Measurements from ENCODE around the gene B4GALT2. TPM values are rescaled to one million over a fixed set of nuclear protein-coding genes. Genes with fewer than 3 reads are reported as not detected.

Gene B4GALT2
- total RNA-seq, 1 donor from 2014 or later = 23.7 TPM

DNA sequence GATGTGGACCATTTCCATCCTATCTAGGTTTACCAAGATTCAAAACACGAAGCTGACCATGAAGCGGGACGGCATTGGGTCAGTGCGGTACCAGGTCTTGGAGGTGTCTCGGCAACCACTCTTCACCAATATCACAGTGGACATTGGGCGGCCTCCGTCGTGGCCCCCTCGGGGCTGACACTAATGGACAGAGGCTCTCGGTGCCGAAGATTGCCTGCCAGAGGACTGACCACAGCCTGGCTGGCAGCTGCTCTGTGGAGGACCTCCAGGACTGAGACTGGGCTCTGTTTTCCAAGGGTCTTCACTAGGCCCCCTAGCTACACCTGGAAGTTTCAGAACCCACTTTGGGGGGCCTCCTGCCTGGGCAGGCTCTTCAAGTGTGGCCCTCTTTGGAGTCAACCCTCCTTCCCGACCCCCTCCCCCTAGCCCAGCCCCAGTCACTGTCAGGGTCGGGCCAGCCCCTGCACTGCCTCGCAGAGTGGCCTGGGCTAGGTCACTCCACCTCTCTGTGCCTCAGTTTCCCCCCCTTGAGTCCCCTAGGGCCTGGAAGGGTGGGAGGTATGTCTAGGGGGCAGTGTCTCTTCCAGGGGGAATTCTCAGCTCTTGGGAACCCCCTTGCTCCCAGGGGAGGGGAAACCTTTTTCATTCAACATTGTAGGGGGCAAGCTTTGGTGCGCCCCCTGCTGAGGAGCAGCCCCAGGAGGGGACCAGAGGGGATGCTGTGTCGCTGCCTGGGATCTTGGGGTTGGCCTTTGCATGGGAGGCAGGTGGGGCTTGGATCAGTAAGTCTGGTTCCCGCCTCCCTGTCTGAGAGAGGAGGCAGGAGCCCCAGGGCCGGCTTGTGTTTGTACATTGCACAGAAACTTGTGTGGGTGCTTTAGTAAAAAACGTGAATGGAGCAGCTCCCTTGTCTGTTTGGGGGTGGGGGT is 11.5 kb downstream of the B4GALT2 start:
- H3K36me3 Mint-ChIP-seq = peaks cover 8% of the 10 kb centered on the region
- H3K27ac Mint-ChIP-seq = no peak overlapping the region
- no peaks in the 10 kb centered on the region for H3K9me3 Mint-ChIP-seq
- Histone ChIP-seq H3K27me3 (no peaks in the 10 kb centered on the region), H4K20me1 (ENCODE audit: low read depth) (peaks cover 11% of the 10 kb centered on the region), H2AFZ (replicated peaks) (no peak overlapping the region), H3K27ac (no peak overlapping the region), H3K9ac (no peak overlapping the region), H3K9me3 (ENCODE audit: low read depth) (no peaks in the 10 kb centered on the region), H3K4me3 (peak overlapping the region; percentile 58), H3K36me3 (no peaks in the 10 kb centered on the region), H3K4me1 (no peaks in the 10 kb centered on the region), H3K79me2 (ENCODE audit: low read depth) (no peaks in the 10 kb centered on the region), H3K4me2 (peak overlapping the region; percentile 80), H3F3A (ENCODE audit: low read depth) (peaks cover 24% of the 10 kb centered on the region)
- TF ChIP-seq, protein P1, sequence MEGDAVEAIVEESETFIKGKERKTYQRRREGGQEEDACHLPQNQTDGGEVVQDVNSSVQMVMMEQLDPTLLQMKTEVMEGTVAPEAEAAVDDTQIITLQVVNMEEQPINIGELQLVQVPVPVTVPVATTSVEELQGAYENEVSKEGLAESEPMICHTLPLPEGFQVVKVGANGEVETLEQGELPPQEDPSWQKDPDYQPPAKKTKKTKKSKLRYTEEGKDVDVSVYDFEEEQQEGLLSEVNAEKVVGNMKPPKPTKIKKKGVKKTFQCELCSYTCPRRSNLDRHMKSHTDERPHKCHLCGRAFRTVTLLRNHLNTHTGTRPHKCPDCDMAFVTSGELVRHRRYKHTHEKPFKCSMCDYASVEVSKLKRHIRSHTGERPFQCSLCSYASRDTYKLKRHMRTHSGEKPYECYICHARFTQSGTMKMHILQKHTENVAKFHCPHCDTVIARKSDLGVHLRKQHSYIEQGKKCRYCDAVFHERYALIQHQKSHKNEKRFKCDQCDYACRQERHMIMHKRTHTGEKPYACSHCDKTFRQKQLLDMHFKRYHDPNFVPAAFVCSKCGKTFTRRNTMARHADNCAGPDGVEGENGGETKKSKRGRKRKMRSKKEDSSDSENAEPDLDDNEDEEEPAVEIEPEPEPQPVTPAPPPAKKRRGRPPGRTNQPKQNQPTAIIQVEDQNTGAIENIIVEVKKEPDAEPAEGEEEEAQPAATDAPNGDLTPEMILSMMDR (IDR thresholded peaks at IDR 0.05) = no peak
- TF ChIP-seq EZH2phosphoT487 (IDR thresholded peaks at IDR 0.05) (no peak), EZH2 (IDR thresholded peaks at IDR 0.05) (no peak)
- H3K4me1 Mint-ChIP-seq = peaks cover 6% of the 10 kb centered on the region
- no peak for DNase-seq (ENCODE audit: low spot score)
- peak overlapping the region; percentile 90 for H3K4me3 Mint-ChIP-seq
- H3K27me3 Mint-ChIP-seq (ENCODE audit: insufficient read depth, low read depth) = peaks cover 4% of the 10 kb centered on the region

DNA sequence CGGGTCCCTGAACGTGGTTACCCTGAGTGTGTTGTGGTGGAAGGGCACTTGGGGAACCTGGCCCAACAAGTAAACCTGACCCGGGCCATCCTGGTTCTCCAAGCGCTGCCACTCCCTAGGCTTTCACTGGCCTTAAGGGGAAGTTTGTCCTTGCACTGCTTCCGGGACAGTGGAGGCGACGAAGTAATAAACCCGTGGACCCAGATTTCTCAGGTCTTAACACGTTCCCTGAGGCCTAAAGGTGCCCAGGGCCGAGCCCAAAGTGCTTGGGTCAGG is 12.1 kb downstream of the B4GALT2 start:
- H2AFZ ChIP-seq (replicated peaks) = peak overlapping the region; percentile 60
- no peaks in the 10 kb centered on the region for H3K27me3 ChIP-seq
- no peak overlapping the region for H3K27ac Mint-ChIP-seq
- H4K20me1 ChIP-seq (ENCODE audit: low read depth) = peaks cover 16% of the 10 kb centered on the region
- peak overlapping the region; percentile 58 for H3K4me3 ChIP-seq
- H3K79me2 ChIP-seq (ENCODE audit: low read depth) = no peaks in the 10 kb centered on the region
- H3K9me3 ChIP-seq (ENCODE audit: low read depth) = no peaks in the 10 kb centered on the region
- no peak overlapping the region for H3K9ac ChIP-seq
- peaks cover 24% of the 10 kb centered on the region for H3F3A ChIP-seq (ENCODE audit: low read depth)
- DNase-seq (ENCODE audit: low spot score) = no peak
- H3K9me3 Mint-ChIP-seq = no peaks in the 10 kb centered on the region
- H3K27ac ChIP-seq = no peak overlapping the region
- peak overlapping the region; percentile 80 for H3K4me2 ChIP-seq
- TF ChIP-seq, protein P1 (IDR thresholded peaks at IDR 0.05) = no peak
- TF ChIP-seq EZH2 (IDR thresholded peaks at IDR 0.05) = no peak
- TF ChIP-seq EZH2phosphoT487 (IDR thresholded peaks at IDR 0.05) = no peak
- H3K27me3 Mint-ChIP-seq (ENCODE audit: insufficient read depth, low read depth) = peaks cover 4% of the 10 kb centered on the region
- H3K4me3 Mint-ChIP-seq = peak overlapping the region; percentile 90
- H3K36me3 ChIP-seq = no peaks in the 10 kb centered on the region
- H3K4me1 ChIP-seq = peaks cover 4% of the 10 kb centered on the region
- H3K4me1 Mint-ChIP-seq = peaks cover 12% of the 10 kb centered on the region
- peaks cover 3% of the 10 kb centered on the region for H3K36me3 Mint-ChIP-seq

DNA sequence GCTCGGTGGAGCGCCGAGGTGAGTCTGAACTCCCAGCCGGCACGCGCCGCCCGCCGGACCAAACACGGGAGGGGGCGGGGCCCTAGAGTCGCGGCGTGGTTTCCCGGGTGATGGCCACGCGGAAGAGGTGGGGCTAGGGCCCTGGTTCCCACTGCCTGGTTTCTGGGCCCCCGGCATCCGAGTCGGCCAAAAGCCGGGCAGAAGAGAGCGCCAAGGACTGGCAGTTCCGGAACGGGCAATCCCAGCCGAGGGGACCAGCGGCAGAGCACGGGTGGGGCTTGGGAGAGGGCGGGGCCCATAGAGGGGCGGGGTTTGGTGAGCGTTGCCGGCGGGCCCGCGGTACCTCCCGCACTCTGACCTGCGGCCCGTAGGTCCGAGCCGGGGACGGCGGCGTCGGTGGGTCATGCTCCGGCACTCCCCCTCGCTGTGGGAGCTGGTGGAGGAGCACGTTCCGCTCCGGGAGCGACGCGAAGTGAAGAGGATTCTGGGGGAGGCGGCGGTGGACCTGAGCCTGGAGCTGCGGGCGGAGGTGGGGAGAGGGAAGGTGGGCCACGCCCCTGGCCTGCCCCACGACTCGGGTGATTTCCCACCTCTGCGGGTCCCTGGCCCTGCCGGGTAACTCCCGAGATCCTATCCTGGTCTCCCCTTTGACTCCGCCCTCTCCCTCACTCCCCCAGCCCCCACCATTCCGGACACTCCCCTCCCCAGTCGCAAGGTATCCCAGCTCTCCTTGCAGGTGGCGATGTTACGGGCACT is 12.6 kb downstream of the B4GALT2 start, which contains the start of gene CCDC24:
Gene CCDC24 (plus strand): TSS at position 124 of the 756 bp plus-strand sequence. CDS start 280 bp downstream, at position 404.
- H3K27me3 Mint-ChIP-seq (ENCODE audit: insufficient read depth, low read depth) = peaks cover 4% of the 10 kb centered on the region
- Histone ChIP-seq H2AFZ (replicated peaks) (peak within 1 kb of the TSS; percentile 60), H3K79me2 (ENCODE audit: low read depth) (no peaks in the 10 kb centered on the region), H3K27ac (no peak within 1 kb of the TSS), H3K4me3 (peak within 1 kb of the TSS; percentile 58), H3K4me1 (peaks cover 9% of the 10 kb centered on the region), H4K20me1 (ENCODE audit: low read depth) (peaks cover 21% of the 10 kb centered on the region), H3K9ac (no peak within 1 kb of the TSS), H3F3A (ENCODE audit: low read depth) (peaks cover 29% of the 10 kb centered on the region), H3K4me2 (peak within 1 kb of the TSS; percentile 80), H3K9me3 (ENCODE audit: low read depth) (no peaks in the 10 kb centered on the region), H3K36me3 (no peaks in the 10 kb centered on the region), H3K27me3 (no peaks in the 10 kb centered on the region)
- no peaks in the 10 kb centered on the region for H3K9me3 Mint-ChIP-seq
- H3K36me3 Mint-ChIP-seq = no peaks in the 10 kb centered on the region
- peaks cover 17% of the 10 kb centered on the region for H3K4me1 Mint-ChIP-seq
- H3K27ac Mint-ChIP-seq = no peak within 1 kb of the TSS
- peak within 1 kb of the TSS; percentile 90 for H3K4me3 Mint-ChIP-seq
- no peak for TF ChIP-seq EZH2phosphoT487 (IDR thresholded peaks at IDR 0.05)
- TF ChIP-seq, protein P1 (IDR thresholded peaks at IDR 0.05) = no peak
- no peak for TF ChIP-seq EZH2 (IDR thresholded peaks at IDR 0.05)
- peak; percentile 86 for DNase-seq (ENCODE audit: low spot score)
